SK-N-SH (cell line): ENCODE data around the gene RIPK4. TPM values are rescaled to one million over a fixed set of nuclear protein-coding genes. Genes with fewer than 3 reads are reported as not detected.

Experiments
- CTCF ChIA-PET: fragments of 300-600, 350-600 bp; formaldehyde crosslinking; extraction: SDS; loops from one replicate; lab custom pipeline; 2021; lab: Yijun Ruan, JAX
- POLR2A ChIA-PET: fragments of 350-600 bp; sonication (Branson Sonifier 250); formaldehyde crosslinking; extraction: SDS; loops from one replicate; lab custom pipeline; 2020; ENCODE audit warnings: antibody characterized with exemption, inconsistent platforms; lab: Yijun Ruan, JAX
- DNase-seq: peaks from one replicate; pipeline ENCODE4 v3.0.0; 2012
- H2AFZ ChIP-seq: fragments of 200-600 bp; sonication (generic); 2 replicates; pipeline ENCODE4 v1.8.1; 2016; ENCODE audit warnings: antibody characterized with exemption, mild to moderate bottlenecking, low read depth
- H3F3A ChIP-seq: fragments of 200-600 bp; sonication (generic); replicated peaks from 2 replicates; pipeline ENCODE3; 2016; ENCODE audit warnings: antibody characterized with exemption, mild to moderate bottlenecking; ENCODE audit not compliant: insufficient read depth
- H3K27ac ChIP-seq, 2 experiments: fragments of 200-500 bp in 1 of 2; fragments of 200-600 bp in 1 of 2; sonication (Bioruptor generic) in 1 of 2; sonication (generic), shearing (Covaris generic) in 1 of 2; 2 replicates each; pipeline versions ENCODE4 v1.5.1 to v1.6.1; 2014 to 2016; ENCODE audit warnings: low read depth in 2 of 2, inconsistent platforms in 1 of 2, low read length in 1 of 2, mild to moderate bottlenecking in 1 of 2, mixed read lengths in 1 of 2
- H3K27me3 ChIP-seq: fragments of 200-600 bp; sonication (generic), shearing (Covaris generic); 2 replicates; pipeline ENCODE4 v1.6.1; 2016; ENCODE audit warnings: mixed run types; ENCODE audit not compliant: insufficient read depth
- H3K36me3 ChIP-seq, 2 experiments: fragments of 200-500 bp in 1 of 2; fragments of 200-600 bp in 1 of 2; sonication (Bioruptor generic) in 1 of 2; sonication (generic) in 1 of 2; replicated peaks in 1 of 2; 2 replicates each; pipeline versions ENCODE3 to v1.5.1; 2014 to 2016; ENCODE audit warnings: low read length in 1 of 2, mild to moderate bottlenecking in 1 of 2; ENCODE audit not compliant: insufficient read depth in 2 of 2, control insufficient read depth in 1 of 2
- H3K4me1 ChIP-seq, 2 experiments: fragments of 200-500 bp in 1 of 2; fragments of 200-600 bp in 1 of 2; sonication (Bioruptor generic) in 1 of 2; sonication (generic), shearing (Covaris generic) in 1 of 2; 2 replicates each; pipeline versions ENCODE4 v1.5.1 to v1.6.1; 2014 to 2016; ENCODE audit warnings: low read depth in 1 of 2, low read length in 1 of 2, mixed run types in 1 of 2; ENCODE audit not compliant: insufficient read depth in 2 of 2, control insufficient read depth in 1 of 2
- H3K4me2 ChIP-seq: fragments of 200-600 bp; sonication (generic), shearing (Covaris generic); 2 replicates; pipeline ENCODE4 v1.6.1; 2017; ENCODE audit warnings: mixed run types
- H3K4me3 ChIP-seq, 2 experiments: fragments of 200-500 bp in 1 of 2; fragments of 200-600 bp in 1 of 2; sonication (Bioruptor generic) in 1 of 2; sonication (generic), shearing (Covaris generic) in 1 of 2; 2 replicates each; pipeline versions ENCODE4 v1.5.1 to v1.8.1; 2014 to 2016; ENCODE audit warnings: low read depth in 2 of 2, inconsistent platforms in 1 of 2, low read length in 1 of 2, mild to moderate bottlenecking in 1 of 2, mixed read lengths in 1 of 2, moderate library complexity in 1 of 2
- H3K79me2 ChIP-seq: fragments of 200-600 bp; sonication (generic); 2 replicates; pipeline ENCODE4 v1.8.1; 2017; ENCODE audit warnings: mild to moderate bottlenecking; ENCODE audit not compliant: insufficient read depth
- H3K9ac ChIP-seq: fragments of 200-600 bp; sonication (generic); 2 replicates; pipeline ENCODE4 v1.6.1; 2017; ENCODE audit warnings: mixed run types
- H3K9me2 ChIP-seq: fragments of 200-600 bp; sonication (generic); 2 replicates; pipeline ENCODE4 v1.6.1; 2017; ENCODE audit warnings: mixed run types
- H3K9me3 ChIP-seq: fragments of 200-600 bp; sonication (generic); 2 replicates; pipeline ENCODE4 v1.6.1; 2017; ENCODE audit warnings: mixed run types, mild to moderate bottlenecking, moderate library complexity
- H4K20me1 ChIP-seq: fragments of 200-600 bp; sonication (generic); 2 replicates; pipeline ENCODE4 v1.6.1; 2017; ENCODE audit warnings: mild to moderate bottlenecking, mixed run types; ENCODE audit not compliant: insufficient read depth
- EP300 ChIP-seq, 2 experiments: IDR thresholded peaks; 2 replicates each; pipeline versions ENCODE4 v1.4.0 to v1.6.1; 2012; ENCODE audit warnings: borderline replicate concordance in 1 of 2, low read depth in 1 of 2, low read length in 1 of 2
- EZH2phosphoT487 ChIP-seq: fragments of 200-600 bp; sonication (generic); IDR thresholded peaks from 2 replicates; pipeline ENCODE4 v1.6.1; 2017; ENCODE audit warnings: low read depth, mixed run types, mild to moderate bottlenecking, antibody characterized with exemption, moderate library complexity, borderline replicate concordance
- MEF2A ChIP-seq: IDR thresholded peaks from 2 replicates; pipeline ENCODE4 v1.4.0; 2012; ENCODE audit warnings: low read depth, borderline replicate concordance
- MXI1 ChIP-seq: IDR thresholded peaks from 2 replicates; pipeline ENCODE4 v1.6.1; 2012; ENCODE audit warnings: mild to moderate bottlenecking, low read depth, low read length, improper control_type of control experiment
- NFIC ChIP-seq: IDR thresholded peaks from 2 replicates; pipeline ENCODE4 v1.4.0; 2012; ENCODE audit warnings: borderline replicate concordance
- NRF1 ChIP-seq: IDR thresholded peaks from 2 replicates; pipeline ENCODE4 v1.6.1; 2012; ENCODE audit warnings: low read depth, mild to moderate bottlenecking, low read length
- POLR2AphosphoS5 ChIP-seq: IDR thresholded peaks from 2 replicates; pipeline ENCODE4 v1.6.1; 2012; ENCODE audit warnings: low read depth, low read length
- RCOR1 ChIP-seq: fragments of 150-350 bp; IDR thresholded peaks from 2 replicates; pipeline ENCODE4 v1.6.1; 2017; ENCODE audit warnings: antibody characterized with exemption, low read length
- RFX5 ChIP-seq: IDR thresholded peaks from 2 replicates; pipeline ENCODE4 v1.6.1; 2012; ENCODE audit warnings: mild to moderate bottlenecking, improper control_type of control experiment, low read length
- TAF1 ChIP-seq: IDR thresholded peaks from 2 replicates; pipeline ENCODE4 v1.6.1; 2012; ENCODE audit warnings: low read depth, mild to moderate bottlenecking, low read length, moderate library complexity, borderline replicate concordance
- YY1 ChIP-seq: IDR thresholded peaks from 2 replicates; pipeline ENCODE4 v1.4.0; 2012; ENCODE audit warnings: low read depth, mild to moderate bottlenecking
- WGBS: methylation state at CpG from one replicate; pipeline ENCODE4 v1.1.6; 2017; ENCODE audit warnings: low lambda C conversion rate; 5-methylcytosine and 5-hydroxymethylcytosine counted together
- polyA plus RNA-seq, 3 experiments: library from polyadenylated mRNA; depleted of rRNA; stranded (reverse); fragments of >200 nt; gene quantifications; 2 replicates each; pipeline ENCODE4 v1.2.3, GENCODE V29; 2012
- TF ChIP-seq, protein P1 (sequence below): IDR thresholded peaks from 2 replicates; pipeline ENCODE4 v1.4.0; 2012; ENCODE audit warnings: low read depth
- TF ChIP-seq, protein P2 (sequence below): fragments of 150-350 bp; IDR thresholded peaks from 2 replicates; pipeline ENCODE4 v1.6.1; 2017; ENCODE audit warnings: antibody characterized with exemption, low read length, low read depth, borderline replicate concordance

The RIPK4 gene
- polyA plus RNA-seq, 1 of the 3 experiments (the other 2 are of a cell fraction) = 11.0 TPM

DNA sequence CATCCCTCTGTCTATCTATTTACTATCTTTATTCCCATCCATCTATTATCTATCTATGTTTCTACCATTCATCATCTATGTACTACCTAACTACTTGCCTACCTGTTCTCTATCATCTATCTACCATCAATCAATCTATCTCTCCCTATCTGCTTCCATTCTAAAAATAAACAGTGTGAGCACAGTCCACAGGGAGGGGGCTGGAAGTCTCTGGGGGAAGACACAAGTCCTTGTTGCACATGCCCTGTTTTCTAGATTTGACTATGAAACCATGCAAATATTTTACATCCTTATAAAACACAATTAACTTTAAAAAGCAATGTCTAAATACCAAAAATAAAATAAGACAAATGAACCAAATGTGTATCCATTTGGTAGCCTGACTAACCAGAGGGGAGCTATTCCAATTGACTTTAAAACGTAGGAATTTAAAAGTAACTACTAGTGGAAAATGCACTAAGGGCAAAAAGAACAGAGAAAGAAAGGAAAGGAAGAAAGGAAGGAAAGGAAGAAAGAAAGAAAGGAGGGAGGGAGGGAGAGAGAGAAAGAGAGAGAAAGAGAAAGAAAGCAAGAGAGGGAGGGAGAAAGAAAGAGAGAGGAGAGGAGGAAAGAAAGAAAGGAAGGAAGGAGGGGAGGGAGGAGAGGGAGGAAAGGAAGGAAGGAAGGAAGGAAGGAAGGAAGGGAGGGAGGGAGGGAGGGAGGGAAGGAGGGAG is 13.6 kb upstream of the RIPK4 start (continued):
- TF ChIP-seq MEF2A (no peak), TAF1 (no peak), EZH2phosphoT487 (no peak), EP300 (IDR thresholded peaks at IDR 0.05; ENCODE audit: borderline replicate concordance in 1 of 2, low read depth in 1 of 2, low read length in 1 of 2) (no peak)

DNA sequence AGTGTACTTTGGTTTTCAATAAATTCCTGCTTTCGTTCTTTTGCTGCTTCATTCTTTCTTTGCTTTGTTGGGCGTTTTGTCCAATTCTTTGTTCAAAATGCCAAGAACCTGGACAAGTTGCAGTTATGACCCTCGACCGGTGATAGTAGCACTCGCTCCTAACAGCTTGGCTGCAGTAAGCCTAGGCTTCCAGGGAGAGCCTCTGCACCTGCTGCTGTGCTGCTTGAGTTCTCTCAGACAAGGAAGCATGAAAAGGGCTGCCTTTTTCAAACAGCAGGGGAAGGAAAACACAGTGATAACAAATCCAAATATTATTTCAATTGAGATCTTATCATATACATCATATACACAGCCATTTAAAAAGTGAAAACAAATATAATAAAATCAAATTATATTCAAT is 12.8 kb upstream of the RIPK4 start:
- Histone ChIP-seq H4K20me1 (no peaks in the 10 kb centered on the region), H3K27me3 (no peaks in the 10 kb centered on the region), H3K36me3 (no peaks in the 10 kb centered on the region), H3K4me3 (no peak overlapping the region), H3K4me2 (no peak overlapping the region), H3K9me3 (no peaks in the 10 kb centered on the region), H2AFZ (no peak overlapping the region), H3K79me2 (no peaks in the 10 kb centered on the region), H3K4me1 (peaks cover 3 to 6% of the 10 kb centered on the region in 2 experiments; a peak in 1 of 4 replicates), H3K9me2 (no peaks in the 10 kb centered on the region), H3F3A (peaks cover 3% of the 10 kb centered on the region), H3K9ac (no peak overlapping the region), H3K27ac (no peak overlapping the region)
- ChIA-PET CTCF (interaction anchor here (1.3 kb wide), 1 partner anchor 10 kb away, joined by 4 read pairs; no protein-coding TSS in a partner anchor), POLR2A (no interaction called here)
- 58% methylated on average over 5 of the region's 5 CpGs for WGBS
- no peak for DNase-seq
- TF ChIP-seq RFX5 (no peak), POLR2AphosphoS5 (no peak), YY1 (no peak), MEF2A (no peak), NRF1 (no peak)
- TF ChIP-seq, protein P1, sequence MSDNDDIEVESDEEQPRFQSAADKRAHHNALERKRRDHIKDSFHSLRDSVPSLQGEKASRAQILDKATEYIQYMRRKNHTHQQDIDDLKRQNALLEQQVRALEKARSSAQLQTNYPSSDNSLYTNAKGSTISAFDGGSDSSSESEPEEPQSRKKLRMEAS = no peak

DNA sequence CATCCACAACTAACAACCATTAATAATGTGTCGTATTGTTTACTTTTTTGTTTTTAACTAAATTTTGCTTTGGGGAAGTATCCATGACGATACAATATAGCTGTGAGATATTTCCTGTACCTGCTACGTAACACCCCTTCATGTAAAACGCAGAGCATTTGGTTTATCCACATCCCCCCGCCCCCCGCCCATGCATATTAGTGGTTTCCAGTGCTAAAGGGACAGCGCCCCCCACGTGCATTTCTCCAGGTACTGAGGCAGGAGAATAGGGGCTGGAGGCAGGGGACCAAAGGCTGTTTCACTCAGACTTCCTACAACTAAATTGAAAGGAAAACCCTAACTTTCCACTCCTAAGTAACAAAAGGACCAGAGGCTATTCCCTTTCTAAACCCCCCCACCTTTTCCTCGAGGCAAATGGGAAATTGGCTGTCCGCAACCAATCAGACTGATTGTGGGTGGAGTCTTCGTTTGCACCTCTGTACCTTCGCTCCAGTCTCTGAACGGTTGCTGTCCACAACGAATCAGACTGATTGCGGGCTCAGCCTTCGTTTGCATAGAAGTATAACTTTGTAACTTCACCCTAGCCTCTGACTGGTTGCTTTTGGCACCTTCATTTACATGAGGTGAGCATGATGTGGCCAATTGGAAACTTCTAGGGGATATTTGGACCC is 12.2 kb upstream of the RIPK4 start:
- no peaks in the 10 kb centered on the region for H3K79me2 ChIP-seq
- no peaks in the 10 kb centered on the region for H4K20me1 ChIP-seq
- ChIA-PET CTCF (interaction anchor here (0.7 to 4.4 kb wide), 24 partner anchors 9 to 495 kb away, joined by 3 to 75 read pairs (median 4); no protein-coding TSS in a partner anchor), POLR2A (no interaction called here)
- no peak for TF ChIP-seq NFIC
- no peak for TF ChIP-seq EZH2phosphoT487
- TF ChIP-seq, protein P2, sequence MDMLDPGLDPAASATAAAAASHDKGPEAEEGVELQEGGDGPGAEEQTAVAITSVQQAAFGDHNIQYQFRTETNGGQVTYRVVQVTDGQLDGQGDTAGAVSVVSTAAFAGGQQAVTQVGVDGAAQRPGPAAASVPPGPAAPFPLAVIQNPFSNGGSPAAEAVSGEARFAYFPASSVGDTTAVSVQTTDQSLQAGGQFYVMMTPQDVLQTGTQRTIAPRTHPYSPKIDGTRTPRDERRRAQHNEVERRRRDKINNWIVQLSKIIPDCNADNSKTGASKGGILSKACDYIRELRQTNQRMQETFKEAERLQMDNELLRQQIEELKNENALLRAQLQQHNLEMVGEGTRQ = no peak
- no peak for TF ChIP-seq RCOR1
- no peak for TF ChIP-seq MXI1
- no peak overlapping the region for H3K4me3 ChIP-seq
- no peaks in the 10 kb centered on the region for H3K36me3 ChIP-seq
- peaks cover 3 to 6% of the 10 kb centered on the region in 2 experiments; a peak in 1 of 4 replicates for H3K4me1 ChIP-seq
- no peak overlapping the region for H3K4me2 ChIP-seq
- H3F3A ChIP-seq = peaks cover 3% of the 10 kb centered on the region
- H2AFZ ChIP-seq = no peak overlapping the region
- H3K9me2 ChIP-seq = no peaks in the 10 kb centered on the region
- H3K9ac ChIP-seq = no peak overlapping the region
- WGBS = 63% methylated on average over 16 of the region's 16 CpGs
- H3K27ac ChIP-seq = no peak overlapping the region
- no peaks in the 10 kb centered on the region for H3K27me3 ChIP-seq
- DNase-seq = no peak
- H3K9me3 ChIP-seq = no peaks in the 10 kb centered on the region
